Endometrial microvascular endothelial cells (primary cell): Measurements from ENCODE around the gene GPHA2. TPM values are rescaled to one million over a fixed set of nuclear protein-coding genes. Genes with fewer than 3 reads are reported as not detected.
"Not testable (repeated sequence)": the region's sequence is repeated elsewhere in the genome, so short reads cannot be mapped to it uniquely, and the experiment has no call there.

Source experiments
- in situ Hi-C: cut with HindIII; loops from 2 replicates; pipeline ENCODE4 v1.10.0; 2017; ENCODE audit warnings: low sequenced_read_pairs, low pct_unique_long_range_greater_than_20kb; ENCODE audit errors: inconsistent ontology term
- total RNA-seq: library from RNA; depleted of rRNA; stranded (reverse); fragments of >200 nt; gene quantifications from one replicate; pipeline ENCODE4 v1.2.3, GENCODE V29; 2015; ENCODE audit errors: inconsistent ontology term

The GPHA2 gene
- total RNA-seq: not detected

GRCh38 chr11:64935359-64936081, at the start of gene GPHA2:
TSS of gene GPHA2 (minus strand) at chr11:64935893. CDS start at chr11:64935460, 433 bp downstream.
- in situ Hi-C loops: no loop called here

- in situ Hi-C loops: not testable (repeated sequence)
These were observed 47.6 kb upstream of the GPHA2 start for GRCh38 chr11:64983339-64983738.

GRCh38 chr11:64976651-64977050, 41.0 kb upstream of the GPHA2 start:
- in situ Hi-C loops: no loop called here

- in situ Hi-C loops: no loop called here
These were observed 38.4 kb upstream of the GPHA2 start for GRCh38 chr11:64974124-64974523.

- in situ Hi-C loops: no loop called here
These were observed 35.9 kb upstream of the GPHA2 start, which contains the start of gene MAJIN for GRCh38 chr11:64971421-64972233. TSS of gene MAJIN (minus strand) at chr11:64972108. CDS start at chr11:64959405, 12,703 bp downstream.

GRCh38 chr11:64970731-64971151, 35.0 kb upstream of the GPHA2 start:
- in situ Hi-C loops: no loop called here

- in situ Hi-C loops: no loop called here
These were observed 33.5 kb upstream of the GPHA2 start for GRCh38 chr11:64969209-64969608.

- in situ Hi-C loops: no loop called here
These were observed 31.7 kb upstream of the GPHA2 start for GRCh38 chr11:64967375-64967774.

GRCh38 chr11:64963072-64963631, 27.5 kb upstream of the GPHA2 start:
- in situ Hi-C loops: no loop called here

GRCh38 chr11:64960719-64961118, 25.0 kb upstream of the GPHA2 start:
- in situ Hi-C loops: no loop called here

- in situ Hi-C loops: no loop called here
These were observed 23.8 kb upstream of the GPHA2 start for GRCh38 chr11:64959498-64959897.

- in situ Hi-C loops: no loop called here
These were observed 18.5 kb upstream of the GPHA2 start for GRCh38 chr11:64954201-64954600.

GRCh38 chr11:64951529-64951928, 15.8 kb upstream of the GPHA2 start:
- in situ Hi-C loops: no loop called here

- in situ Hi-C loops: no loop called here
These were observed 11.6 kb upstream of the GPHA2 start for GRCh38 chr11:64947208-64947814.

- in situ Hi-C loops: no loop called here
These were observed 846 bp upstream of the GPHA2 start for GRCh38 chr11:64936539-64936938.

GRCh38 chr11:64934682-64935358, 873 bp downstream of the GPHA2 start:
- in situ Hi-C loops: no loop called here

GRCh38 chr11:64933935-64934681, 1.6 kb downstream of the GPHA2 start:
- in situ Hi-C loops: no loop called here
